AG04450 (cell line): ENCODE data around the gene DSN1. TPM values are rescaled to one million over a fixed set of nuclear protein-coding genes. Genes with fewer than 3 reads are reported as not detected.

ENCODE experiments used
- CTCF ChIA-PET: fragments of 300-600, 350-600 bp; formaldehyde crosslinking; extraction: SDS; loops from one replicate; lab custom pipeline; 2022; ENCODE audit warnings: antibody characterized with exemption, inconsistent platforms; lab: Charles Lee
- POLR2A ChIA-PET: fragments of 350-600 bp; formaldehyde crosslinking; extraction: SDS; loops from one replicate; lab custom pipeline; 2021; ENCODE audit warnings: antibody characterized with exemption, inconsistent platforms; lab: Yijun Ruan, JAX
- DNase-seq: peaks from one replicate; pipeline ENCODE4 v3.0.0-alpha.2; 2011; ENCODE audit warnings: low read depth, low spot score
- H3K27ac ChIP-seq: one replicate; pipeline ENCODE4 v1.5.1; 2012; ENCODE audit warnings: low read depth, low read length, control low read depth
- H3K27me3 ChIP-seq: one replicate; pipeline ENCODE4 v1.6.0; 2012; ENCODE audit warnings: low read length; ENCODE audit not compliant: control insufficient read depth, insufficient read depth
- H3K4me3 ChIP-seq: 2 replicates; pipeline ENCODE4 v1.5.1; 2011; ENCODE audit warnings: mild to moderate bottlenecking, low read depth, low read length, control low read depth
- H3K9me3 ChIP-seq: 2 replicates; pipeline ENCODE4 v1.5.1; 2012; ENCODE audit warnings: low read length; ENCODE audit not compliant: control insufficient read depth, insufficient read depth
- polyA plus RNA-seq: library from polyadenylated mRNA; depleted of rRNA; stranded (reverse); fragments of >200 nt; gene quantifications from 2 replicates; pipeline ENCODE4 v1.2.3, GENCODE V29; 2011
- TF ChIP-seq, protein P1 (sequence below): IDR thresholded peaks from 2 replicates; pipeline ENCODE4 v1.5.1; 2011; ENCODE audit warnings: low read depth, low read length, control low read depth, inconsistent platforms

DSN1 gene
- polyA plus RNA-seq, 1 experiment: 8.7 TPM

DNA sequence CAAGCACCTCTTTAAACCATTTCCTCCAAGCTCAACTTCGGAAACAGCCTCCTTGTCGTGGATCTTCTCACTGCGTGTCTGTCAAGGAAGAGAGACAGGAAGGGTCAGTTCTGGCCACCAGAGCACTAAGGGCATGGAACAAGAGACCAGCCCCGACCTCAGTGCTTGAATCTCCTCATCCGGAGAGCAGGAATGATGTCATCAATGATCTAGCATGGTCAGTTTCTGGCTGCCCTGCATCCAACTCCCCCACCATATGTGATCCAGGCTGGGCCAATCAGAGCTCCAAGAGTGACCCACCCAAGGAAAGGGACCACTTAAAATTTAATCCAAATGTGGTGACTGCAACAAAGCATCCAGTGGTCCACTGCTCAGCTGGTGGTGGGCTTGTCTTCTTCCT lies 23.3 kb upstream of the DSN1 start:
- H3K9me3 ChIP-seq: no peaks in the 10 kb centered on the region; the same call in 1 of the 2 replicates
- TF ChIP-seq, protein P1, sequence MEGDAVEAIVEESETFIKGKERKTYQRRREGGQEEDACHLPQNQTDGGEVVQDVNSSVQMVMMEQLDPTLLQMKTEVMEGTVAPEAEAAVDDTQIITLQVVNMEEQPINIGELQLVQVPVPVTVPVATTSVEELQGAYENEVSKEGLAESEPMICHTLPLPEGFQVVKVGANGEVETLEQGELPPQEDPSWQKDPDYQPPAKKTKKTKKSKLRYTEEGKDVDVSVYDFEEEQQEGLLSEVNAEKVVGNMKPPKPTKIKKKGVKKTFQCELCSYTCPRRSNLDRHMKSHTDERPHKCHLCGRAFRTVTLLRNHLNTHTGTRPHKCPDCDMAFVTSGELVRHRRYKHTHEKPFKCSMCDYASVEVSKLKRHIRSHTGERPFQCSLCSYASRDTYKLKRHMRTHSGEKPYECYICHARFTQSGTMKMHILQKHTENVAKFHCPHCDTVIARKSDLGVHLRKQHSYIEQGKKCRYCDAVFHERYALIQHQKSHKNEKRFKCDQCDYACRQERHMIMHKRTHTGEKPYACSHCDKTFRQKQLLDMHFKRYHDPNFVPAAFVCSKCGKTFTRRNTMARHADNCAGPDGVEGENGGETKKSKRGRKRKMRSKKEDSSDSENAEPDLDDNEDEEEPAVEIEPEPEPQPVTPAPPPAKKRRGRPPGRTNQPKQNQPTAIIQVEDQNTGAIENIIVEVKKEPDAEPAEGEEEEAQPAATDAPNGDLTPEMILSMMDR: no peak
- no peaks in the 10 kb centered on the region for H3K27me3 ChIP-seq
- DNase-seq: no peak
- ChIA-PET CTCF (interaction anchor here (1.1 to 2.9 kb wide), 2 partner anchors 12 to 23 kb away, joined by 3 to 16 read pairs; partner anchors contain the start of gene DSN1), POLR2A (interaction anchor here (0.7 kb wide), 1 partner anchor 1211 kb away, joined by 3 read pairs; no protein-coding TSS in a partner anchor)
- no peak overlapping the region for H3K27ac ChIP-seq
- H3K4me3 ChIP-seq: no peak overlapping the region

- Histone ChIP-seq H3K4me3 (no peak overlapping the region), H3K9me3 (no peaks in the 10 kb centered on the region; the same call in 1 of the 2 replicates), H3K27ac (no peak overlapping the region), H3K27me3 (no peaks in the 10 kb centered on the region)
- CTCF ChIA-PET: interaction anchor here (0.6 to 2.9 kb wide), 4 partner anchors 12 to 123 kb away, joined by 3 to 16 read pairs (median 4); partner anchors contain the start of gene DSN1
- POLR2A ChIA-PET: no interaction called here
- DNase-seq: no peak
- TF ChIP-seq, protein P1: no peak
Observed at GRCh38 chr20:36796117-36796516, 22.6 kb upstream of the DSN1 start.

DNA sequence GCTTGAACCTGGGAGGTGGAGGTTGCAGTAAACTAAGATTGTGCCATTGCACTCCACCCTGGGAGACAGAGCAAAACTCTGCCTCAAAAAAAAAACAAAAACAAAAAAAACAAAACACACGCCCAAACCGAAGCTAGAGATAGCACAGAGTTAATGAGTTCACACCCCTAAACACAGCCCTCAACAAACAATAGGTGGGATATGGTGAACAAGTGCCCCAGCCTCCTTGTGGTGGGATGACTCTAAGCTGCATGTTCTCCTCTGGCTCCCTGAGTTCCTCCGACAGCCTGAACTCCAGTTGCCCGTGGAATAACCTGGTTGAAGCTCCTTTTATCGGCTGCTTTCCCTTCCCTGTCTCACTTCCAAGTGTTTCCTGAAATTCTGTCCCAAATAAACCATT lies 22.1 kb upstream of the DSN1 start:
- ChIA-PET POLR2A (interaction anchor here (0.7 kb wide), 1 partner anchor 38 kb away, joined by 3 read pairs; no protein-coding TSS in a partner anchor), CTCF (interaction anchor here (0.6 to 2.9 kb wide), 2 partner anchors 13 to 40 kb away, joined by 3 to 16 read pairs; no protein-coding TSS in a partner anchor)
- no peak overlapping the region for H3K4me3 ChIP-seq
- H3K27ac ChIP-seq: no peak overlapping the region
- H3K9me3 ChIP-seq: no peaks in the 10 kb centered on the region; the same call in 1 of the 2 replicates
- DNase-seq: no peak
- H3K27me3 ChIP-seq: no peaks in the 10 kb centered on the region
- TF ChIP-seq, protein P1: no peak

DNA sequence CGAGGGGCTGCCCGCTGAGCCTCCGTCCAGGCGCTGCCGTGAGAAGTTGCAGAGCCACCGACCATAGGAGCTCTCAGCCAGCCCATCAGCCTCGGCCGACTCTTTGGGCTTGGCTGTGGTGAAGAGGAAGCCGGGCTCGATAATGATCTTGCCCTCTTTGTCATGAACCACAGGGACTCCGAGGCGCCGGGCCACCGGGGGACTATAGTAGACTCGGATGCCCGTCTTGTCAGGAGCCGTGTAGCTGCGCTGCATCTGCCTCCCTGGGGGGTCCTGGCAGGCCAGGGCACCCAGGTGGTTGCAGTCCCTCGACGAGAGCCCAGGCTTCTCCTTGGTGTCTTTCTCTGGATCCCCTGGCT lies 20.5 kb upstream of the DSN1 start:
- H3K9me3 ChIP-seq: no peaks in the 10 kb centered on the region; the same call in 1 of the 2 replicates
- H3K27ac ChIP-seq: no peak overlapping the region
- ChIA-PET POLR2A (interaction anchor here (0.6 kb wide), 1 partner anchor 68 kb away, joined by 4 read pairs; no protein-coding TSS in a partner anchor), CTCF (interaction anchor here (1.3 kb wide), 1 partner anchor 14 kb away, joined by 3 read pairs; no protein-coding TSS in a partner anchor)
- no peak overlapping the region for H3K4me3 ChIP-seq
- H3K27me3 ChIP-seq: no peaks in the 10 kb centered on the region
- TF ChIP-seq, protein P1: no peak
- no peak for DNase-seq
